GM18517 (cell line): ENCODE data around the gene IKZF1.

Experiments used
- ATAC-seq: cut with Tn5 transposase; IDR thresholded peaks from one replicate; pipeline ENCODE4 v1.9.1; 2021; ENCODE audit warnings: mild to moderate bottlenecking, moderate library complexity; ENCODE audit not compliant: unreplicated experiment

Gene IKZF1

DNA sequence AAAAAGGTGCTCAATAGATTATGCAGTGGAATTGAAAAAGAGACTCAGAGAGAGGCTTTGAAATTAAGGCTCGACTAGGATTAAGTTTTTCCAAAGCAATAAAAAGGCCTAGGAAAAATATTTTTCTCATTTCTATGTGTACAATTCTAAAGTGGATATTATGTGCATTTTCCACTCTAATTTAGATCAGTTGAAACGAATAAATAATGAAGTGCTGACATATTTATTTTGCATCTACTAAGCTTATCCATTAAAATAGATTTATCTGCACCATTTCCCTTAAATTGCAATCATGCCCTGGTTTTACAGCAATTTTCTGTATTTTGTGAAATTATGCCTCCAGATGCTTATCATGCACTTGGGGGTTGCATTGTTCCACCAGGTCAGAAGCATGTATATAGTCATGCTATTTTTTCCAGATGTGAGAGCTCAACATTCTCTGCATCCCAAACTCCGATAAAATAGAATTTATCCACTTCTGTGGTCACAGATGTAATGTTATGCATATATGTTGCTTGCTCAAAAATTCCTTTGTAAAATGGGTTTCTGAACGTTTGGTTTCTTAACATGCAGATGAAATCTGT is 127.3 kb downstream of the IKZF1 start:
- no peak for ATAC-seq

DNA sequence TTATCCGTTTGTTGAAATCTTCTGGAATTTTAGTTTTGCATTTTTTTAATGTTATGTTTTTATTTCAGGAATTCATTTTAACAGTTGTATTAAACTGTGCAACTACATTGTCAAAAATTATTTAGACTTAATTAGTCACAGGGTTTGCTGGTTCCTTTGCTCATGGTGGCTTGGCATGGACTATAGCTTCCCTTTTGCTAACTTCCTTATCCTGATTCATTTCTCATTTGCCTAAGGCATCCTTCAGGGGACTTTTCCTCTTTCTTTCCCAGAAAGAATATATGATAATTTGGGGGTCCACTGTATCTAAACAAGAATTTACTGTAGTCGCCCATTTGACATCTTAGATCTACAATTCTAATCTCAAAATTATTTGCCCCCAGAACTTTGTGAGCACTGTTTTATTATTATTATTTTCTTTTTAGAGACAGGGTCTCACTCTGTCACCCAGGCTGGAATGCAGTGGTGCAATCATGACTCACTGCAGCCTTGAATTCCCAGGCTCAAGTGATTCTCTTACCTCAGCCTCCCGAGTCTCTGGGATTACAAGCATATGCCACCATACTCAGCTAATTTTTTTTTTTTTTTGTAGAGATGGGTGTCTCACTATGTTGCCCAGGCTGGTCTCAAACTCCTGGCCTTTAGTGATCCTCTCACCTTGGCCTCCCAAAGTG is 131.8 kb downstream of the IKZF1 start:
- no peak for ATAC-seq

- ATAC-seq: peak; percentile 41
Observed at GRCh38 chr7:50446542-50446960, 142.0 kb downstream of the IKZF1 start.

DNA sequence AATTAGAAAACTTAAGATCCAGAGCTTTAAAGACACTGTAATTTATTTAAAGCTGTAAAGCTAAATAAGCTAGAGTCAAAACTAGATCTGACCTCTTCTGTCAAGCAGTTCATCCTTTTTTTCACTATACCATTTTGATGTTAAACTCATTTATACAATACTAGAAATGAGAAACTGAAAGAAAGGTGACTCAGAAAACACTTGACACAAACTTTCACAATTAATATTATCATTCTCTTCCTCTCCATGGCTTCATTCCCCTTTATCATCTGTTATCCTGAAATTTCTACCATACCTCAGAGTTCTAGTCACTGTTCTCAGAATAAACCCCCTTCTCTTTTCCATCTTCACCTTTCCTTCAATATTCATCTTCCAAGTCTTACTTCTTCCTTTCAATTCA is 144.3 kb downstream of the IKZF1 start:
- peak; percentile 43 for ATAC-seq

DNA sequence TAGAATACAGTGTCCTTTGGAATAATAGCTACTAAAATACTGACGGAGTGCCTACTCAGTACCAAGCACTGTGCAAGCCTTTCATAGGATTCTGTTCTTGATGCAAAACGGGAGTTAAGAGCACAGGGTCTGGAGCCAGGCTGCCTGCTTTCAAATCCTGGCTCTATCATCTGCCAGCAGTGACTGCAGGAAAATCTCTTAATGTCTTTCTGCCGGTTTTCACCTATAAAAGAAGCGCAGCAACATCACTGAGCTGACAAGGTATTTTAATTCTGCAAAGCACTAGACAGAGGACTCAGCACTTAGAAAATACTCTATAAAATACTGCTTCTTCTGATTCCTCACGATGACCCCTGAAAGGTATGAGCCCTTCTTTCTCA is 145.0 kb downstream of the IKZF1 start:
- peak; percentile 3 for ATAC-seq

DNA sequence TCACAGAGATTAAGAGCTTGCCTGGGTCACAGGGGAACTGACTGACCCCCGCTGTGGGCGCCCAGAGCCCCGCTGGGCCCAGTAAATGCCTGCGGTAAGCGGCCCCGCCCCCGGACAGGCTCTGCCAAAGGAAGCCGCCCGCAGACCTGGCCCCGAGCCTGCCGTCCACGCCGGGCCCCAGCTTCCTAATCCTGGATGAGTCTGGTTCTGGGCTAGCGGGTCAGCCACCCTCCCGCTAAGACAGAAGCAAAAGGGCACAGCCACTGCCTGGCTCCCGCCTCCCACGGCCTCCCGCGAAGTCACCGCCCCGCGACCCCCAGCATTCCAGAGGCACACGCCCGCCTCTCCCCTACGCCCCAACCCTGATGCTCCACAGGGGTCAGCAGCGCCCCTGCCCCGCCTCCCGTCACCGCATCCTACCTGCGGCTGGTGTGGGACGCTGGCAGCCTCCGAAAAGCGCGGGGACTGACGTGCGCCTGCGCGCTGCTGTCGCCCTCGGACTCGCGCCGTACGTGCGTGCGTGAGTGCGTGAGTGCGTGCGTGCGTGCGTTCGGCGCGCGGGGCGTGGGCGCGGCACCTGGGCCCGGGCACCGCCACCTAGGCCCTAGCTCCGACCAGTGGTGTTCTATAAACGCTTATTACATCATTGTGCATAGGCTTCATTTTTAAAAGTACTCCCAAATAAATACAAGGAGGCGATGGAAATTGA is 145.5 kb downstream of the IKZF1 start, which contains the start of gene FIGNL1:
FIGNL1 (minus strand) TSS at position 470 of the 709 bp plus-strand sequence. CDS start 3,063 bp downstream, outside the sequence.
- ATAC-seq: peak; percentile 75

GRCh38 chr7:50450590-50451032 is 146.1 kb downstream of the IKZF1 start:
- ATAC-seq: no peak
